HCEC 1CT (cell line): ENCODE measurements around the gene HDAC11.

Source experiments
- DNase-seq: peaks from one replicate; pipeline ENCODE4 v3.0.0-alpha.2; 2017

The HDAC11 gene

GRCh38 chr3:13545952-13546454, 65.9 kb downstream of the HDAC11 start:
- no peak for DNase-seq

DNA sequence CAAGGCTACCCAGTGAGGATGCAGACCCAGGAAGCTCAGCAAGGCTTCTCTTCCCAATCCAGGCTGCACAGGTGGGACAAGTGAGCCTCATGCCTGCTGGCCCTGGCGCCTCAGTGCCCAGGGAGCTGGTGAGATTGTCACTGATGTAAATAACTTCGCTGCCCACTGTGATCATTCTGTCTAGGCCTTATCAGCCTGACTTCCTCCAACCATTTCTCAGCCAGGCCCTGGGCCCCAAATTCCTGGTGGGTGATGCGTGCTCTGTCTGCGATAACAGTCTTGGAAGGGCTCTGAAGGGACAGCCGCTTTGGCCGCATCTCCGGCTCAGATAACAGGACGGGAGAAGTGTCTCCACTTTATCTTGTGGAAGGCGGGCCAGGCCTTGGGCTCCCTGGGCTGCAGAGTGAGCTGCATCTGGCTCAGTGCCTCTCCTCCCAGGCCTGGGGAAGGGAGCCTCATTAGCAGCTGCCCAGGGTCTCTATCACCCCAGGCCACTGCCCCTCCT, 66.6 kb downstream of the HDAC11 start:
- DNase-seq, result no peak

- DNase-seq, result no peak
These were observed 67.7 kb downstream of the HDAC11 start for GRCh38 chr3:13547591-13548371.

GRCh38 chr3:13548696-13549622, 68.9 kb downstream of the HDAC11 start, which contains the start of gene FBLN2:
TSS of gene FBLN2 (plus strand) at chr3:13549125. CDS start at chr3:13570356, 21,231 bp downstream.
- DNase-seq, result no peak

GRCh38 chr3:13549623-13550422, 69.7 kb downstream of the HDAC11 start:
- no peak for DNase-seq

DNA sequence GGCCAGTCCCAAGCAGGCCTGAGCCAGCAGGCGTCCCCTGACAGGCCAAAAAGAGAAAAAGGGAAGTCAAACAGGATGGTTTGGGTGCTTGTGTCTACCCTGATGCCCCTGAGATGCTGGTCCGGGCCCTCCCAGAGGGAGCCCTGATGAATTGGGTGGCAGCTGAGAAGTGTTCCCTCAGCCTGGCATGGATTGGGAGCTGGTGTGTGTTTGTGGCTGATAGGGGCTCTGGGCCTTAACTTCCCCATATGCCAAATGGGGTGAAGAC, 70.3 kb downstream of the HDAC11 start:
- no peak for DNase-seq

GRCh38 chr3:13550791-13551360, 70.8 kb downstream of the HDAC11 start:
- no peak for DNase-seq

GRCh38 chr3:13552857-13553652, 72.9 kb downstream of the HDAC11 start:
- DNase-seq, result no peak

GRCh38 chr3:13553686-13554085, 73.6 kb downstream of the HDAC11 start:
- DNase-seq, result no peak

GRCh38 chr3:13555753-13556152, 75.6 kb downstream of the HDAC11 start:
- no peak for DNase-seq
